ENCODE measurements around the gene NOD2. TPM values are rescaled to one million over a fixed set of nuclear protein-coding genes. Genes with fewer than 3 reads are reported as not detected.

The NOD2 gene
- total RNA-seq, 1 donor from 2014 or later: 0.52 TPM

DNA sequence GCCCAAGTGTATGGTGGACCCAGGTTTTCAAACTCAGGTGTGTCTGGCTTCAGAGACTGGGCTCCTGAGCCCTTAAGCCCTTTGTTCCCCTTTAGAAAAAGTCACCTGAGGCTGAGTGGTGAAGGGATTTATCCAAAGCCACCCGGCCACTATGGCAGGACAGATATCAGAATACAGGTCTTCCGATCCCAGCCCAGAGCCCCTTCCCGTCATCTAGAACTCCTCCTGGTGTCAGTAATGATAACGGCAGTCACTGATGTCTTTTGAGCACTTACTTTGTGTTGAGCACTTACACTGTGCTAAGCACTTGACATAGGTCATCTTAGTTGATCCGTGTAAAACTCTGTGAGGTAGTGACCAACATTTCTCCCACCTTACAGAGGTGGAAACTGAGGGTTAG is 16.6 kb downstream of the NOD2 start:
- Histone ChIP-seq H3K36me3 (no peaks in the 10 kb centered on the region), H3K9me3 (replicated peaks) (peaks cover 6% of the 10 kb centered on the region), H3K4me1 (peaks cover 15% of the 10 kb centered on the region), H3K4me3 (no peak overlapping the region), H3K27me3 (ENCODE audit: low read depth) (no peaks in the 10 kb centered on the region), H3K27ac (replicated peaks) (no peak overlapping the region)
- intact Hi-C loops (cut with micrococcal nuclease): no loop called here
- TF ChIP-seq, protein P1, sequence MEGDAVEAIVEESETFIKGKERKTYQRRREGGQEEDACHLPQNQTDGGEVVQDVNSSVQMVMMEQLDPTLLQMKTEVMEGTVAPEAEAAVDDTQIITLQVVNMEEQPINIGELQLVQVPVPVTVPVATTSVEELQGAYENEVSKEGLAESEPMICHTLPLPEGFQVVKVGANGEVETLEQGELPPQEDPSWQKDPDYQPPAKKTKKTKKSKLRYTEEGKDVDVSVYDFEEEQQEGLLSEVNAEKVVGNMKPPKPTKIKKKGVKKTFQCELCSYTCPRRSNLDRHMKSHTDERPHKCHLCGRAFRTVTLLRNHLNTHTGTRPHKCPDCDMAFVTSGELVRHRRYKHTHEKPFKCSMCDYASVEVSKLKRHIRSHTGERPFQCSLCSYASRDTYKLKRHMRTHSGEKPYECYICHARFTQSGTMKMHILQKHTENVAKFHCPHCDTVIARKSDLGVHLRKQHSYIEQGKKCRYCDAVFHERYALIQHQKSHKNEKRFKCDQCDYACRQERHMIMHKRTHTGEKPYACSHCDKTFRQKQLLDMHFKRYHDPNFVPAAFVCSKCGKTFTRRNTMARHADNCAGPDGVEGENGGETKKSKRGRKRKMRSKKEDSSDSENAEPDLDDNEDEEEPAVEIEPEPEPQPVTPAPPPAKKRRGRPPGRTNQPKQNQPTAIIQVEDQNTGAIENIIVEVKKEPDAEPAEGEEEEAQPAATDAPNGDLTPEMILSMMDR (IDR thresholded peaks at IDR 0.05; ENCODE audit: borderline replicate concordance): no peak
- no peak for DNase-seq

DNA sequence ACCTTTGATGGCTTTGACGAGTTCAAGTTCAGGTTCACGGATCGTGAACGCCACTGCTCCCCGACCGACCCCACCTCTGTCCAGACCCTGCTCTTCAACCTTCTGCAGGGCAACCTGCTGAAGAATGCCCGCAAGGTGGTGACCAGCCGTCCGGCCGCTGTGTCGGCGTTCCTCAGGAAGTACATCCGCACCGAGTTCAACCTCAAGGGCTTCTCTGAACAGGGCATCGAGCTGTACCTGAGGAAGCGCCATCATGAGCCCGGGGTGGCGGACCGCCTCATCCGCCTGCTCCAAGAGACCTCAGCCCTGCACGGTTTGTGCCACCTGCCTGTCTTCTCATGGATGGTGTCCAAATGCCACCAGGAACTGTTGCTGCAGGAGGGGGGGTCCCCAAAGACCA is 17.6 kb downstream of the NOD2 start:
- no peak overlapping the region for H3K4me3 ChIP-seq
- no peak overlapping the region for H3K27ac ChIP-seq (replicated peaks)
- H3K27me3 ChIP-seq (ENCODE audit: low read depth): no peaks in the 10 kb centered on the region
- intact Hi-C loops (cut with micrococcal nuclease): no loop called here
- no peaks in the 10 kb centered on the region for H3K9me3 ChIP-seq (replicated peaks)
- TF ChIP-seq, protein P1 (IDR thresholded peaks at IDR 0.05; ENCODE audit: borderline replicate concordance): no peak
- no peak for DNase-seq
- peaks cover 15% of the 10 kb centered on the region for H3K4me1 ChIP-seq
- no peaks in the 10 kb centered on the region for H3K36me3 ChIP-seq

DNA sequence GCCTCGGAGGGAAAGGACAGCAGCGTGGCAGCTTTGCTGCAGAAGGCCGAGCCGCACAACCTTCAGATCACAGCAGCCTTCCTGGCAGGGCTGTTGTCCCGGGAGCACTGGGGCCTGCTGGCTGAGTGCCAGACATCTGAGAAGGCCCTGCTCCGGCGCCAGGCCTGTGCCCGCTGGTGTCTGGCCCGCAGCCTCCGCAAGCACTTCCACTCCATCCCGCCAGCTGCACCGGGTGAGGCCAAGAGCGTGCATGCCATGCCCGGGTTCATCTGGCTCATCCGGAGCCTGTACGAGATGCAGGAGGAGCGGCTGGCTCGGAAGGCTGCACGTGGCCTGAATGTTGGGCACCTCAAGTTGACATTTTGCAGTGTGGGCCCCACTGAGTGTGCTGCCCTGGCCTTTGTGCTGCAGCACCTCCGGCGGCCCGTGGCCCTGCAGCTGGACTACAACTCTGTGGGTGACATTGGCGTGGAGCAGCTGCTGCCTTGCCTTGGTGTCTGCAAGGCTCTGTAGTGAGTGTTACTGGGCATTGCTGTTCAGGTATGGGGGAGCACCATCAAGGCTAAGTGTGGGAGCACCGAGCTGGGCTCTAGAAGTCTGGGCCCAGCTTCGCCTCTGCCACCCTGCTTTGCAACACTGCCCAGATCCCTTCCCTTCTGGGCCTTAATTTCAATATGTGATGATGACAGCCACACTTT is 18.6 kb downstream of the NOD2 start:
- Histone ChIP-seq H3K4me3 (no peak overlapping the region), H3K27ac (replicated peaks) (peak overlapping the region; percentile 36), H3K27me3 (ENCODE audit: low read depth) (no peaks in the 10 kb centered on the region), H3K4me1 (peaks cover 15% of the 10 kb centered on the region), H3K9me3 (replicated peaks) (no peaks in the 10 kb centered on the region), H3K36me3 (no peaks in the 10 kb centered on the region)
- DNase-seq: peak; percentile 59
- intact Hi-C loops (cut with micrococcal nuclease): no loop called here
- TF ChIP-seq, protein P1 (IDR thresholded peaks at IDR 0.05; ENCODE audit: borderline replicate concordance): no peak

DNA sequence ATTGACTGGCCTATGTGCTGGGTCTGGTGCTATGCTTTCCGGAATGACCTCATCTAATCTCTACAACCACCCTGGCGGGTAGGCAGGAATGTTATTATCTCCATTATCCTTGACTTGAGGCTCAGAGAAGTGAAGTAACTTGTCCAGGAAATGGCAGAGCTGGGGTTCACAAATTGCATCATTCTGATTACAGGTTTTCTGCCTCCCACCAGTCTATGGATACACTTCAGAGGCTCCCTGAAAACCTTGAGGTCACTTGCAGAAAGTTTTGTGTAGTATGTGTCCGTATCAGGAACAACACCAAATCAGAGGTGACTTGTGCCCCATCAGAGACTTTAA is 19.1 kb downstream of the NOD2 start:
- Histone ChIP-seq H3K27ac (replicated peaks) (no peak overlapping the region), H3K27me3 (ENCODE audit: low read depth) (no peaks in the 10 kb centered on the region), H3K9me3 (replicated peaks) (no peaks in the 10 kb centered on the region), H3K4me1 (peaks cover 15% of the 10 kb centered on the region), H3K36me3 (no peaks in the 10 kb centered on the region), H3K4me3 (no peak overlapping the region)
- TF ChIP-seq, protein P1 (IDR thresholded peaks at IDR 0.05; ENCODE audit: borderline replicate concordance): no peak
- no peak for DNase-seq
- intact Hi-C loops (cut with micrococcal nuclease): no loop called here

DNA sequence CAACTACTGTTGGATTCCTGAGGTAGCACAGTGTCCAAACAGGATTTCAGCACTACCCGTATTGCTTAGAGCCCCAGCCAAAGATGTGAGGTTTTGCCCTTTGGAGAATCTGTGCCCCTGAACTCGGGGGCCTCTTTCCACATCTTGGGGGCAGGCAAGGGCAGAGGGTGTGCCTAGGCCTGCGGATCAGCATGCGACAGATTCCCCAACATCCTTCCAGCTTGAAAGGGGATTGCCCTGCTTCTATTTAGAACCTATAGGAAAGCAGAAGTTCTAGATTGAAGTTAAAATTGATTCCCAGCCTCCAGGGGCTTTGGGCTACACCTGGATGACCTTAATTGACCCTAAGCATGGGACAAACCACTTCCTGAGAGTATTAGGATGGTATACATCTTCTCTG is 19.6 kb downstream of the NOD2 start:
- Histone ChIP-seq H3K27me3 (ENCODE audit: low read depth) (no peaks in the 10 kb centered on the region), H3K27ac (replicated peaks) (no peak overlapping the region), H3K36me3 (no peaks in the 10 kb centered on the region), H3K4me1 (peaks cover 15% of the 10 kb centered on the region), H3K9me3 (replicated peaks) (no peaks in the 10 kb centered on the region), H3K4me3 (no peak overlapping the region)
- intact Hi-C loops (cut with micrococcal nuclease): no loop called here
- DNase-seq: no peak
- TF ChIP-seq, protein P1 (IDR thresholded peaks at IDR 0.05; ENCODE audit: borderline replicate concordance): no peak
